WTC11 (cell line): ENCODE measurements around the gene GRAMD1B. TPM values are rescaled to one million over a fixed set of nuclear protein-coding genes. Genes with fewer than 3 reads are reported as not detected.

Source experiments
- ATAC-seq: fragments of 200-7000 bp; cut with Tn5 transposase; 2 replicates; pipeline ENCODE4 v1.10.0; 2021; ENCODE audit warnings: mild to moderate bottlenecking, moderate library complexity
- CTCF ChIA-PET: fragments of 300-600 bp; sonication (Branson Sonifier 250); formaldehyde crosslinking; loops from one replicate; lab custom pipeline; 2021; ENCODE audit warnings: antibody characterized with exemption; lab: Charles Lee
- POLR2A ChIA-PET: fragments of 350-600 bp; sonication (Branson Sonifier 250); formaldehyde crosslinking; loops from one replicate; lab custom pipeline; 2021; ENCODE audit warnings: antibody characterized with exemption; lab: Charles Lee
- DNase-seq: peaks from one replicate; pipeline ENCODE4 v3.0.0; 2021; ENCODE audit warnings: low spot score
- H3K27ac Mint-ChIP-seq: 2 replicates; pipeline ENCODE4 v1.8.0; 2021; ENCODE audit warnings: mixed read lengths
- H3K27me3 Mint-ChIP-seq: 2 replicates; pipeline ENCODE4 v1.8.0; 2021; ENCODE audit warnings: low read depth, mild to moderate bottlenecking, moderate library complexity, mixed read lengths
- H3K36me3 Mint-ChIP-seq: 2 replicates; pipeline ENCODE4 v1.8.0; 2021; ENCODE audit warnings: mixed read lengths
- H3K4me1 Mint-ChIP-seq: 2 replicates; pipeline ENCODE4 v1.8.0; 2022; ENCODE audit warnings: mixed read lengths
- H3K4me3 Mint-ChIP-seq: 2 replicates; pipeline ENCODE4 v1.8.0; 2021; ENCODE audit warnings: mild to moderate bottlenecking, moderate library complexity, mixed read lengths
- H3K9me3 Mint-ChIP-seq: 2 replicates; pipeline ENCODE4 v1.8.0; 2021; ENCODE audit warnings: mixed read lengths
- AR ChIP-seq: fragments of 250-450 bp; sonication (Bioruptor Pico); IDR thresholded peaks from 2 replicates; pipeline ENCODE4 v1.9.0; 2021; ENCODE audit warnings: mild to moderate bottlenecking
- ATF6 ChIP-seq: sonication (generic); formaldehyde crosslinking; IDR thresholded peaks from 2 replicates; pipeline ENCODE4 v1.8.1; 2023; ENCODE audit warnings: mild to moderate bottlenecking, missing genetic modification reagents
- E2F4 ChIP-seq: sonication (generic); formaldehyde crosslinking; IDR thresholded peaks from 2 replicates; pipeline ENCODE4 v1.8.1; 2022; ENCODE audit warnings: low read depth, mild to moderate bottlenecking, moderate library complexity, missing genetic modification reagents, borderline replicate concordance
- FOXJ3 ChIP-seq: sonication (generic); formaldehyde crosslinking; IDR thresholded peaks from 2 replicates; pipeline ENCODE4 v1.9.0; 2021; ENCODE audit warnings: missing genetic modification reagents, mild to moderate bottlenecking, borderline replicate concordance
- IRF2 ChIP-seq: sonication (generic); formaldehyde crosslinking; IDR thresholded peaks from 2 replicates; pipeline ENCODE4 v1.8.0; 2022; ENCODE audit warnings: low read depth, missing genetic modification reagents, borderline replicate concordance
- PREB ChIP-seq: sonication (generic); formaldehyde crosslinking; IDR thresholded peaks from 2 replicates; pipeline ENCODE4 v1.8.1; 2022; ENCODE audit warnings: mild to moderate bottlenecking, missing genetic modification reagents, moderate library complexity, borderline replicate concordance
- TCF7 ChIP-seq: sonication (generic); formaldehyde crosslinking; IDR thresholded peaks from 2 replicates; pipeline ENCODE4 v1.8.0; 2022; ENCODE audit warnings: mild to moderate bottlenecking, low read depth, missing genetic modification reagents, moderate library complexity
- USF1 ChIP-seq: sonication (generic); formaldehyde crosslinking; IDR thresholded peaks from 2 replicates; pipeline ENCODE4 v1.8.0; 2022; ENCODE audit warnings: mild to moderate bottlenecking, missing genetic modification reagents
- ZMAT4 ChIP-seq: fragments of 250-450 bp; sonication (Bioruptor Pico); IDR thresholded peaks from 2 replicates; pipeline ENCODE4 v1.9.0; 2021; ENCODE audit warnings: mild to moderate bottlenecking
- ZNF263 ChIP-seq: sonication (generic); formaldehyde crosslinking; IDR thresholded peaks from 2 replicates; pipeline ENCODE4 v1.8.1; 2022; ENCODE audit warnings: low read depth, mild to moderate bottlenecking, moderate library complexity, missing genetic modification reagents
- ZNF281 ChIP-seq: sonication (generic); formaldehyde crosslinking; IDR thresholded peaks from 2 replicates; pipeline ENCODE4 v1.8.0; 2023; ENCODE audit warnings: mild to moderate bottlenecking, missing genetic modification reagents
- ZNF416 ChIP-seq: fragments of 250-450 bp; sonication (Bioruptor Pico); IDR thresholded peaks from 2 replicates; pipeline ENCODE4 v1.9.0; 2021; ENCODE audit warnings: mild to moderate bottlenecking, inconsistent platforms
- ZNF671 ChIP-seq: fragments of 250-450 bp; sonication (Bioruptor Pico); IDR thresholded peaks from 2 replicates; pipeline ENCODE4 v1.8.0; 2021; ENCODE audit warnings: mild to moderate bottlenecking
- ZSCAN18 ChIP-seq: fragments of 250-450 bp; sonication (Bioruptor Pico); IDR thresholded peaks from 2 replicates; pipeline ENCODE4 v2.1.2; 2022; ENCODE audit warnings: mild to moderate bottlenecking, moderate library complexity
- total RNA-seq: library from RNA; stranded (reverse); gene quantifications from 3 replicates; pipeline ENCODE4 v1.2.3, GENCODE V29; 2021

Gene GRAMD1B
- total RNA-seq, 1 experiment from 2014 or later: 31.5 TPM

- no peak for TF ChIP-seq AR (CRISPR knock-in tag)
- no peak for TF ChIP-seq ZNF671 (CRISPR knock-in tag)
- no peak for TF ChIP-seq ZNF416 (CRISPR knock-in tag)
- no peak for TF ChIP-seq ZNF281 (CRISPR knock-in tag)
Observed at GRCh38 chr11:123450623-123451022, 20.6 kb downstream of the GRAMD1B start (continued).

- ChIA-PET POLR2A (no interaction called here), CTCF (interaction anchor here (0.8 kb wide), 1 partner anchor 44 kb away, joined by 3 read pairs; no protein-coding TSS in a partner anchor)
- TF ChIP-seq E2F4 (CRISPR knock-in tag) (no peak), ZNF281 (CRISPR knock-in tag) (no peak), FOXJ3 (CRISPR knock-in tag) (no peak), TCF7 (no peak), ATF6 (CRISPR knock-in tag) (no peak), ZNF263 (CRISPR knock-in tag) (no peak), ZMAT4 (no peak), PREB (CRISPR knock-in tag) (no peak), ZSCAN18 (CRISPR knock-in tag) (no peak), USF1 (no peak), IRF2 (CRISPR knock-in tag) (no peak)
- H3K4me3 Mint-ChIP-seq: no peak overlapping the region
- H3K27ac Mint-ChIP-seq: no peak overlapping the region
- ATAC-seq (no peak), DNase-seq (no peak)
- no peaks in the 10 kb centered on the region for H3K36me3 Mint-ChIP-seq
- H3K4me1 Mint-ChIP-seq: peaks cover 19% of the 10 kb centered on the region
- H3K27me3 Mint-ChIP-seq: no peaks in the 10 kb centered on the region
- H3K9me3 Mint-ChIP-seq: no peaks in the 10 kb centered on the region
Observed at GRCh38 chr11:123451183-123451781, 21.2 kb downstream of the GRAMD1B start.
